HG03354 (cell line): ENCODE measurements around the gene RIC8A.
"Not testable (repeated sequence)": the region's sequence is repeated elsewhere in the genome, so short reads cannot be mapped to it uniquely, and the experiment has no call there.

Source experiments
- ATAC-seq: cut with Tn5 transposase; IDR thresholded peaks from one replicate; pipeline ENCODE4 v1.9.1; 2021; ENCODE audit warnings: mild to moderate bottlenecking; ENCODE audit not compliant: unreplicated experiment, poor library complexity, severe bottlenecking

Gene RIC8A

GRCh38 chr11:207208-207862 lies at the start of gene RIC8A, which contains the start of gene BET1L:
RIC8A (plus strand) TSS chr11:207708; CDS start chr11:208855, 1,147 bp downstream.
BET1L (minus strand) TSS chr11:207399; CDS start chr11:207321, 78 bp downstream.
- ATAC-seq, result peak; percentile 80

- not testable (repeated sequence) for ATAC-seq
Observed at GRCh38 chr11:180242-180641, 27.3 kb upstream of the RIC8A start.

GRCh38 chr11:189200-189783 lies 18.2 kb upstream of the RIC8A start:
- ATAC-seq, result not testable (repeated sequence)

- ATAC-seq, result peak; percentile 81
Observed at GRCh38 chr11:189843-190311, 17.6 kb upstream of the RIC8A start.

GRCh38 chr11:190546-190945 lies 17.0 kb upstream of the RIC8A start:
- ATAC-seq, result not testable (repeated sequence)

GRCh38 chr11:191490-192478 lies 15.7 kb upstream of the RIC8A start:
- not testable (repeated sequence) for ATAC-seq

- not testable (repeated sequence) for ATAC-seq
Observed at GRCh38 chr11:192674-193128, 14.8 kb upstream of the RIC8A start, which contains the start of gene SCGB1C1. SCGB1C1 (plus strand) TSS chr11:193078; CDS start chr11:193100, 22 bp downstream.

- ATAC-seq, result not testable (repeated sequence)
Observed at GRCh38 chr11:193481-193880, 14.0 kb upstream of the RIC8A start.

GRCh38 chr11:196786-197731 lies 10.4 kb upstream of the RIC8A start:
- ATAC-seq, result no peak

- no peak for ATAC-seq
Observed at GRCh38 chr11:197741-198235, 9.7 kb upstream of the RIC8A start.

- ATAC-seq, result no peak
Observed at GRCh38 chr11:198236-198806, 9.2 kb upstream of the RIC8A start.

- ATAC-seq, result no peak
Observed at GRCh38 chr11:199004-199581, 8.4 kb upstream of the RIC8A start.

GRCh38 chr11:199782-200181 lies 7.7 kb upstream of the RIC8A start:
- no peak for ATAC-seq

- no peak for ATAC-seq
Observed at GRCh38 chr11:200224-201003, 7.1 kb upstream of the RIC8A start.

GRCh38 chr11:201966-202365 lies 5.5 kb upstream of the RIC8A start:
- no peak for ATAC-seq

- ATAC-seq, result no peak
Observed at GRCh38 chr11:202490-202889, 5.0 kb upstream of the RIC8A start.
